Measurements from ENCODE around the gene CEP290.
"Not testable (repeated sequence)": the region's sequence is repeated elsewhere in the genome, so short reads cannot be mapped to it uniquely, and the experiment has no call there.

Gene CEP290

DNA sequence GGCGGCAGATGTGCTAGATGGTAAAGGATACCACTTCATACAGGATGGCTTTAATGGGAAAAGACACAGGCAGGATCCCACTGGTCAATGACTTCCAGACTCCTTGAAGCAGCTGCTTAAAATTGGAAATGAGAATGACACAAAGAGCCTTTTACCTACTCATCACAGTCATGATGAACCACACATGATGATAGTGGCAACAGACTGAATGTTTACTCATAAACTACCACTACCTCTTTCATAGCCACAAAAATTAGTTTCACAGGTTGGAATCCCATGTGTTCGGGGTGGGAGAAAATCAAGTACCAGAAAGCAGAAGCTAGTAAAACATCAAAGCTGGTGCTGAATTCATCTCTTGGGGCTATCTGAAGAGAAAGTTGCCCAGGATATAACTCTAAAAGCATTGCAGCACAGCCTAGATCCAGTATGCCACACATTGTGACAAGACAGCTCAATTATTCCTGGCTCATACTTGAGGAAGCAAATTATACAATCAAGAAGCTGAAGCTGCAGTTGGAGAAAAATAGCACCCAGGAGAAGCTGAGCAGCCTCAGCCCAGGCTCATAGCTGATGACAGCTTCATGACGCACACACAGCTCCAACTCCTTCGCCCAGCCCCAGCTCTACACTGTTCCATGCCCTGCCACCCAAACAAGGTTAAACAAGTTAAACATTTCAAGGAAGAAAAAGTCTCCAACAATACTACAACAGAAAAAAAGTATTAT lies 83.7 kb downstream of the CEP290 start:
- DNase-seq (ENCODE audit: insufficient read length, low spot score) (no peak), FAIRE-seq (no peak)

DNA sequence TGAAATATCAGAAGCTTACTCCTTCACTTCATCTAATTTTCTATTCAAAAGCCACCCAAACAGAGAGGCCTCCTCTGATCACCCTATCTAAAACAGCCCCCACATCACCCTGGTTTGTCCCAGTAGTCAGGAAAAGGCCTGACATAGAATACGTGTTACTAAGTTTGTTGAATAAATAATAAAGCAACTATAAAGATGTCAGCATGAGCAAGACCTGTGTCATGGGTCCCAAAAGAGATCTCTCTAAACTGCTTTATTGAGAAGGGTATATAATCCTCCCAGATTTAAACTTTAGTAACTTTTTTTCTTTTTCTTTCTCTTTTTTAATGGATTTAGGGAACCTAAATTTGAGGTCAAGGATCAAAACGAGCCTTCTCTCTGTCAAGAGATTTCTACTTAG lies 85.3 kb downstream of the CEP290 start:
- FAIRE-seq (no peak), DNase-seq (ENCODE audit: insufficient read length, low spot score) (no peak)

DNA sequence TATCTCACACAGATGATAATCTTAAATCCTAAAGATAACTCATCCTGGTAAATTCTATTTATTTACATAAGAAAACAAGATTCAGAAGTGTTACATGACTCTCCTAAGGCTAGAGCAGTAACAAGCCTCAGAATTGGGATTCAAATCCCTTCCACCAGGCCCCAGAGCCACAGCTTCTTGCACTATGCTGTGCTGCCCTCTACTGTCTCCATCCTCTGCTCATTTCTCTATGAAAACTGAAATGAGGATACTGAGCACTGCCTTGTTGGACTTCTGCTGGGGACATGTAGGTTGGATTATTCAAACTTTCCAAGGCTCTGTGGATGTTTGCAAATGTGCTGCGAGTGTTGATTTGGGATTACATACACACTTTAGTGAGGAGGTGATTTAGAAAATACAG lies 89.2 kb downstream of the CEP290 start:
- FAIRE-seq (no peak), DNase-seq (ENCODE audit: insufficient read length, low spot score) (no peak)

DNA sequence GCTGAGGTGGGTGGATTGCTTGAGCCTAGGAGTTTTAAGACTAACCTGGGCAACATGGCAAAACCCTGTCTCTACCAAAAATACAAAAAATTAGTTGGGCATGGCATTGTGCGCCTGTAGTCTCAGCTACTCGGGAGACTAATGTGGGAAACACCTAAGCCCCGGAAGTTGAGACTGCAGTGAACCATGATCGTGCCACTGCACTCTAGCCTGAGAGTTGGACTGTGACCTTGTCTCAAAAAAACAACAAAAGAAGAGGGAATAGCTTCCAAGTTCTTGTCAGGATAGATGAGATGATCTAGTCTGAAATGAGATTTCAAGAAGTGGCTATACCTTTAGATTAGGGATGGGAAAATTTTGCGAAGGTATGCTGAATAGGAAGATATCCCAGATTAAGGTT lies 97.9 kb downstream of the CEP290 start:
- DNase-seq (ENCODE audit: insufficient read length, low spot score) (no peak), FAIRE-seq (no peak)

DNA sequence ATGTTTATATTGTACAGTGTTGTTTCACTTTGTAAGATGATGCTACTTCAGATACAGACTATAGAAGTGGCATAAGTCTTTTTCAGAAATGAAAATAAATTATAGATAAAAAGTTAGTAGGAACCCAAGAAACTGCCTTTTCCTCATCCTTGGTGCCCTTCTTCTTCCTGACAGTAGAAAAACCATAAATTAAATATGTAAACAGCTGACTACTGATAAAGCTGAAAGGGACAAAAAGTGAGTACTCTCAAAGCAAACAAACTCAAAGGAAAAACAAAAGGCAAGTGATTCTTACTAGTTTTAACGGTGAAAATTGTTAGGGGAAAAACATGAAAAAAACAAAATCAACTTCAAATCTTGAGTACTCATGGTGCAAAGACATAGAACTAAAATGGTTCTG lies 104.1 kb downstream of the CEP290 start:
- DNase-seq (ENCODE audit: insufficient read length, low spot score) (no peak), FAIRE-seq (no peak)

DNA sequence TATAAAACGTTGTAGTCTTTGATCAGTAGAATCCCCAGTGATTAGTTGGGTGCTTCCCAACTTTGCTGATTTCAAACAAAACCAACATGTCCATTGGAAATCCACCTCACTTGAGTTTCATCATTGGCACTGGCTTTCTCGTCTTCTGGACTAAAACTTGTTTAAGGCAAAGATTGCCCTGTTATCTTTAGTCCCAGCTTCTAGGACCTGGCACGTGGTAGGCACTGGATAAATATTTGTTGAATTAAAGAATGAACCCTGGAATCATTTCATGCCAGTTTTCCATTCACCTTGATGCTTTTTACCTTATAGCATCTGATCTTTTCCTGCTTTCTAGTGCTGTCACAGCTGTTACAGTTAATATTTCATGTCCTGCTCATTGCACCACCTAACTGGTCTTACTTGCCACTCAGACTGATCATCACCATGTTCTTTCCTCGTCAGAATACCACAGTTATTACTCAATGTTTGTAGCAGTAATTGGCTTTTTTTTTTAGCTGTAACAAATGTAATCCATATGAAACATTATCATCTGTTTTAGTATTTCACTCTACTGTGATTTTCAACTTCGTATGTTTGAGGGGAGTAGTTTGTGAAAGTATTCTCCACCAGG lies 105.4 kb downstream of the CEP290 start:
- DNase-seq (ENCODE audit: insufficient read length, low spot score) (no peak), FAIRE-seq (peak; percentile 9)

DNA sequence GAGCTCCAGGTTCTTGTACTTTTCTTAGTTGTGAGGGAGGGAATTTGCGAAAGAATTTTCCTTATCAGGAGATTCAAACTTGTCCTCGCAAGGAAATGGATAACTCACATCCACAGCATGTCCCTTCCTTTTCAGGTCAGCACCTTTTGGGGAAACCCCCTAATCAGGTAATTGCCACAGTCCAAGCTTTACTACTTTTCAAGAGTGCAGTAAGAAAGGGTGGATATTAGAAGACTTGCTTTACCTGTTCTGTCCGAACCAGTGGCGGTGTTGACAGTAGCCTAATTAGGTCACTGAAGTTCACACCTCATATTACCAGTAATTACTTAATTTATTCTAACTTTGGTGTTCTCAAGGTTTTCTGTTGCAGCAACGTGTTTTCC lies 106.0 kb downstream of the CEP290 start:
- DNase-seq (ENCODE audit: insufficient read length, low spot score): no peak
- FAIRE-seq: no peak

DNA sequence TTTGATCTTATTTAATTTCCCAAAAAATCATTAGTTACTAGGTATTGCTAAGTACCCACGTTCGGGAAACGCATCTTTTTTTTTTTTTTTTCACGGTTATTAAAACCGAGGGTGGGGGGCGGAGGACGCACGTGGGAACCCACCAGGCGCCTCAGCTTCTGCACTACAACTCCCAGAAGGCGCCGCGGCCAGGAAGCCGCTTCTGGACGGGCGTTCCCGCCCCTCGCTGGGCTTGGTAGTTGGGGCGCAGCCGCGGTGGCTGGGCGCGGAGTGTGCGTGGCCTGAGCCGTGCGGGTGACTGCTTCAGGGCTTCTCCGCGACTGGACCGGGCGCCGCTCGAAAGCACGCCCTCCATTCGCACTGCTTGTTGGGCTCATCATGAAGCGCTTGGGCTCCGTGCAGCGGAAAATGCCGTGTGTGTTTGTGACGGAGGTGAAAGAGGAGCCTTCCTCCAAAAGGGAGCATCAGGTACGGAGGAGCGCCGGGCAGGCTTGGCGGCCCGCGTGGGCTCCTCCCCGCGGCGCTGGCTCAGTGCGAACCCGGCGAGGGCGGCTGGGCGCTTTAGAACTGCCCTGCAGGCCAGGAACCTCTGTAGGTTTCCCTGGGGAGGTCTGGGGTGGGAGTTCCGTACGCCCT lies 106.5 kb downstream of the CEP290 start:
- FAIRE-seq: peak; percentile 42
- DNase-seq (ENCODE audit: insufficient read length, low spot score): peak; percentile 81

DNA sequence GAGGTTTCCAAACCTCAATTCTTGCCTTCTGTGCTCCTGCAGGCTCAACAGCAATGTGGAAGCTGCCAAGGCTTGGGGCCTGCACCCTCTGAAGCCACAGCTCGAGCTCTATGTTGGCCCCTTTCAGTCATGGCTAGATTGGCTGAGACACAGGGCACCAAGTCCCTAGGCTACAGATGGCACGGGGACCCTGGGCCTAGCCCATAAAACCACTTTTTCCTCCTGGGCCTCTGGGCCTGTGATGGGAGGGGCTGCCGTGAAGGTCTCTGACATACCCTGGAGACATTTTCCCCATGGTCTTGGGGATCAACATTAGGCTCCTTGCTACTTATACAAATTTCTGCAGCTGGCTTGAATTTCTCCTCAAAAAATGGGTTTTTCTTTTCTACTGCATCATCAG lies 110.7 kb downstream of the CEP290 start:
- not testable (repeated sequence) for FAIRE-seq; DNase-seq (ENCODE audit: insufficient read length, low spot score)

DNA sequence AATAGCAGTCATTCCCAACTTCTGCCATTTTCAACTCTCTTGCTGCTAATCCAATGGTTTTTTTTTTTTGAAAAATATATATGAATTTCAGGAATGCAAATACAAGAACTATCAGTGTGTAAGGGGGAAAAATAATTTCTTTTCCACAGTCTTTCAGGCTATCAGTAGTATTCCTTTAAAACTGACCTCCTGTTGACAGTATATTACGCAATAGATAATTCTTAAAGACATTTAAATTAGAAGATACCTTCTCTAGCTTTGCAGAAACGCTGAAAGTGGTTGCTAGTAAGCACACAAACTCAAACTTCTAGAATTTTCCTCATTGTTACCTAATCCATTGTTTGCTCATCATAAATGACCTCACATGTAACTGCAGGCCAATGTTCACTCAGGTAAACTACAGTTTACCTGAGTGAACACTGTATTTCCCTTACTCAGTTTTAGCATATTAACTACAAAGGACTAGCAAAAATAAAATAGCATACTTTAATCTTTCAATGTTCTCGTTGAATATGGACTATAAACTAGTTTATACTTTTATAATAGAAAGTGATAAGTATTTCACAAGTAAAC lies 112.7 kb downstream of the CEP290 start, which contains the start of gene C12orf50:
TSS of gene C12orf50 (minus strand) at position 309 of the 573 bp plus-strand sequence. CDS start 2,439 bp downstream, outside the sequence.
- no peak for DNase-seq (ENCODE audit: insufficient read length, low spot score)
- no peak for FAIRE-seq

DNA sequence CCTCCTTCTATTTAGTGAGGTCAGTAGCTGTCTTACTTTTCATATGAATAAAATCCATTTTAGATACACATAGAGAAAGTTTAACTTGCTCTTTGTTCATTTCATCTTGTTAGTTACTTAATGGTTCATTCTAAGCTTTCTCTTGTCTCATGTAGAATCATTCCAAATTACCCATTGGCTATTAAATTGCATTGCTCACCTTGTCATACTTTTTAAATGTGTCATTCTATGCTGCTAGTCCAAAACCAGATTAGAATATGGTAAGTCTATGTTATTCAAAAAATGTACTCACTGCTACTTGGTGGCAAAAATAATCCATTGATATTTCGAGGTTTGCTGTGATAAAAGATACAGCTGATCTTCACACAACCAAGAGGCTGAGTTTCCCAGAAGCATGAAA lies 115.7 kb downstream of the CEP290 start:
- FAIRE-seq: no peak
- DNase-seq (ENCODE audit: insufficient read length, low spot score): no peak

DNA sequence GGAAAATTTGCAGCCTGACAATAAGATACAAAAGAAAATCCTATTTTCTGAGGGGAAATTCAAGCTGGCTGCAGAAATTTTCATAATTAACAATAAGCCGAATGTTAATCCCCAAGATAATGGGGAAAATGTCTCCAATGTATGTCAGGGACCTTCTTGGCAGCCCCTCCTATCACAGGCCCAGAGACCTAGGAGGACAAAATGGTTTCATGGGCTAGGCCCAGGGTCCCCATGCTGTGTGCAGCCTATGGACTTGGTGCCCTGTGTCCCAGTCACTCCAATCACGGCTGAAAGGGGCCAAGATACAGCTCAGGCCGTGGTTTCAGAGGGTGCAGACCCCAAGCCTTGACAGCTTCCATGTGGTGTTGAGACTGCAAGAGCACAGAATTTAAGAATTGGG lies 123.9 kb downstream of the CEP290 start:
- DNase-seq (ENCODE audit: insufficient read length, low spot score) (no peak), FAIRE-seq (no peak)

DNA sequence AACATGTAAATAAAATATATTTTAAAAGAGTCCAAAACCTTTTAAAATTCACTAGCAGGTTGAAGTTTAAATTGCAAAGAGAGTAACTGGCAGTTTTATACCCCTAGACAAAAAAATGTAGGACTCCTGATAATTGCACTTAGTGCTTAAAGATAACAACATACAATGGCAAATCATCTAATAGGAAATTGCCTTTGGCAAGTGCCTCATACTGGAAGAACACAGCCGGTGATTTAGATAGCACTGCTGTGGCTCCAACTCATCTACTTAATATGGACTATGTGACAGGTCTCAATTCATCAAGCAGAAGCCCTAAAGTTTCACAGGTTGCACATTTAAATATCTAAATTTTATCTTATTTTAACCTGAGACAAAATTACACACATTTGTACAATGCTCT lies 126.1 kb downstream of the CEP290 start:
- DNase-seq (ENCODE audit: insufficient read length, low spot score): no peak
- no peak for FAIRE-seq

DNA sequence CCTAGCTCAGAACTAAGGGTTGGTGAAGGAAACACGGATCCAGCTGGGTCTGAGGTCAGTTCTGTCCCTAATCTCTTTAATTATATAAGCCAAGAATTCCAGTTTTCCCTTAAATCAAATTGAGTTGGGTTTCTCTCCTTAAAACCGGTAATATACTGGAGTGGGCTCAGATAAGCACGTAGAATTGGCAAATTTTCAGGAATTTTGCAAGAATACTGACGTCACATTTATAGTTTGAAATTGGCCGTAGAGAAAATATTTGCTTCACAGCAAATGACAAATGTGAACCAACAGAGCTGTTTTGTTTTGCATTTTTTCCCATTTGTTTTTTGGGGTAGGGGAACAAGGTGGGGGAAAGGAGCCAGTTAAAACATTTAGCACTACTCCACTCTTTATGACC lies 130.1 kb downstream of the CEP290 start:
- DNase-seq (ENCODE audit: insufficient read length, low spot score): no peak

DNA sequence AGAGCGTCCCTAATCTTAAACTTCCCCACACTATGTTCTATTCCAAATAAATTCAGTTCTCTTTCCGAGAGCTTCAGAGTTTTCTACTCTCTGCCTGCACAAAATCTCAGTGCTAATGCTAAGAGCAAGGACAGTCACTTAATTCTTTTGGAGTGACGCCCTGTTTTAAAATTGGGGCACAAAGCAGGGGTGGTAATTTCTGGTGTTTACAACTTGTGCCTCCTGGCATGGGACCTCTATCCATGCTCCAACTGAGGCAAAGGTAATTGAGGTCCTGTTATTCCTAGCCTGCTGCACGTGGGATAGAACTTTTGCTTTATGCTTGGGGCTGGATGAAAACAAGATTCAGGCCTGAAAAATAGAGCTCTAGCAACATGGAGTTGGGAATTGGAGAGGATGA lies 135.5 kb downstream of the CEP290 start:
- DNase-seq (ENCODE audit: insufficient read length, low spot score): no peak
- FAIRE-seq: no peak

More for the DNA sequence above, 130.1 kb downstream of the CEP290 start:
- FAIRE-seq: no peak

DNA sequence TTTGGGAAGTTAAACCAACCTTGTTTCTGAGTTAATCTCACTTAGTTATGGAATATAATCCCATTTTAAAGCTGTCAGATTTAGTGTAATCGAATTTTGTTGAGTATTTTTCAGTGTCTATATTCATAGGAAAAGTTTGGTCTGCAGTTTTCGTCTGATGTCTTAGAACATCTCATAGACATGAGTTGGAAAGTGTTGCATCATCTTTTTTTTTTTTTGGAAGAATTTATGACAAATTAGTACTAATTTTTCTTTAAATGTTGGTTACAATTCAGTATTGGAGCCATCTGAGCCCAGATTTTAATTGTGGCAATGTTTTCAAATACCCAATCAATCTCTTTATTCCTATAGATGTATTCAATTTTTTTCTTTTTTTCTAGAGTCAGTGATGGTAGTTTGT lies 140.6 kb downstream of the CEP290 start:
- no peak for DNase-seq (ENCODE audit: insufficient read length, low spot score)
- no peak for FAIRE-seq

All from HTR-8/SVneo (cell line).